NT2/D1 (cell line): ENCODE measurements around the gene ELMOD1.

Experiments used
- DNase-seq: peaks from one replicate; pipeline ENCODE4 v3.0.0-alpha.2; 2011; ENCODE audit warnings: low read depth, low spot score
- H3K27me3 ChIP-seq: 2 replicates; pipeline ENCODE4 v1.6.0; 2011; ENCODE audit warnings: mild to moderate bottlenecking; ENCODE audit not compliant: insufficient read length, insufficient read depth
- H3K36me3 ChIP-seq: 2 replicates; pipeline ENCODE4 v1.6.1; 2011; ENCODE audit warnings: mild to moderate bottlenecking, low read length, mixed read lengths; ENCODE audit not compliant: insufficient read depth, insufficient read length
- H3K4me1 ChIP-seq: 2 replicates; pipeline ENCODE4 v1.5.1; 2011; ENCODE audit not compliant: insufficient read depth, insufficient read length
- H3K4me3 ChIP-seq: 2 replicates; pipeline ENCODE4 v1.5.1; 2011; ENCODE audit warnings: low read depth; ENCODE audit not compliant: insufficient read length
- H3K9ac ChIP-seq: 2 replicates; pipeline ENCODE4 v1.6.0; 2011; ENCODE audit warnings: low read depth; ENCODE audit not compliant: insufficient read length
- H3K9me3 ChIP-seq: 2 replicates; pipeline ENCODE4 v1.5.1; 2011; ENCODE audit warnings: mild to moderate bottlenecking, low read length; ENCODE audit not compliant: insufficient read depth
- SUZ12 ChIP-seq: IDR thresholded peaks from 2 replicates; pipeline ENCODE4 v1.6.1; 2011; ENCODE audit not compliant: insufficient read length, insufficient read depth; ENCODE audit errors: extremely low read depth
- YY1 ChIP-seq: IDR thresholded peaks from 2 replicates; pipeline ENCODE4 v1.6.1; 2011; ENCODE audit not compliant: insufficient read length, insufficient read depth
- ZNF274 ChIP-seq: IDR thresholded peaks from 2 replicates; pipeline ENCODE4 v1.6.1; 2011; ENCODE audit warnings: mild to moderate bottlenecking, low read depth, low read length

ELMOD1 gene

DNA sequence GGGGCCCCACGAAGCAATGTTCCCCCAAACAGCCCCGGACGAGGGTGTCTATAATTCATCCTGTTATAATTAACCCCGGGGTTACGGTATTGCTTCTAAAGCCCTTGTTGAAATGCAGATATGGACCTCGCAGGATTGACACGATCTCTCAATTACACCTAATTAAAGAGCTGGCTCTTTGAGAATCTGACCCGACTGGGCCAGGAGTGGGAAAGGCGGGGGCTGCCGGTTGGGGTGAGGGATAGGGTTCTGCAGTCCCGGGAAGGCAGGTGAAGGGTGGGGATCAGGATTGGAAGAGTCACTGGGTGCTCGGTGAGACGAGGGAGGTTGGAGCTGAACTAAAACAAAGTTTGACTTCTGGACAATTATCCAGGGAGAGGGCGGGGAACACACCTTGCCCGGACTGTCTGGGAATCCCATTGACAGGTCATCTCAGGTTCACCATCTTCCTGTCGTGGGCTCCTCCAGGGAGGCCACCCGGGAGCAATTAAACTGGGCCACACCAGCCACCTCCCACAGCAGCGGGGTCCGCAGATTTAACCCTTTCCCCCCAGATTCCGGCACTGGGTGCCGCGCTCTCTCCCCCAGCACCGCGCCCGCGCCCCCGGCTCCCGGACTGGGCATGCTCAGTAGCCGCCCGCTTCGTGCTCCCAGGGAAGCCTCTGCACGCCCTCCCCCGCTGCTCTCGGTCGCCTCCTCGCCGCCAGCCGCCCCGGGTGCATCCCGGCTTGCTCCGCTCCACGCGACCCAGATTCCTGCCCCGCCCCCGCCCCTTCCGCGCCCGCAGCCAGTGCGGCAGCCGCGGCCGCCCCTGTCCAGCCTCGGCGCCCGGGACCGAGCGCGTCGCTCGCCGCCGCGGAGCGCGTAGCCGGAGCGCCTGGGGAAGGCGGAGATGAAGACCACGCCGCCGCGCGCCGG is at the start of gene ELMOD1:
Gene ELMOD1, plus strand, starts transcription at position 688 of the 918 bp plus-strand sequence. CDS start 27,043 bp downstream, outside the sequence.
- Histone ChIP-seq H3K9me3 (no peaks in the 10 kb centered on the region), H3K27me3 (peaks cover 70% of the 10 kb centered on the region), H3K4me1 (peaks cover 6% of the 10 kb centered on the region), H3K9ac (peak within 1 kb of the TSS; percentile 72), H3K36me3 (no peaks in the 10 kb centered on the region), H3K4me3 (peak within 1 kb of the TSS; percentile 75)
- TF ChIP-seq YY1: no peak
- TF ChIP-seq ZNF274: no peak
- TF ChIP-seq SUZ12: no peak
- no peak for DNase-seq

DNA sequence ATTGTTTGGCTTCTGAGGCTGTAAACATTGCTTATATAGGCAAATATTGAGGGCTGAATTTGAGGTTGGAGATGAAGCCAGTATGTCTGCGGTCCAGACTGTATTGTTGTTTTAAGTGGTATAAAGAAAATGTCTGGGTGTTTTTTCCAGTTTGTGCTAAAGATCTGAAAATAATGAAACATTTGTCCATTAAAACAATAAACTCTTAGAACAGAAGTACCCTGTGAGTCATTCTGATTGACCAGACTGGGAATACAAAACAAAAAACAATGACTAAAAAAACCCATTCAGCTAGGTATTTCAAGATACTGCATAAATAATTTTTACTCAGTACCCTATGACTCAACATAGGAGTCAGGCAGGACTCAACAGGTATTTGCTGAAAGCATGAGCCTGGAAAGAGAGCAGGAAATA is 45.8 kb upstream of the ELMOD1 start:
- no peaks in the 10 kb centered on the region for H3K9me3 ChIP-seq
- DNase-seq: no peak
- H3K27me3 ChIP-seq: no peaks in the 10 kb centered on the region
- H3K4me3 ChIP-seq: no peak overlapping the region
- H3K36me3 ChIP-seq: peaks cover 11% of the 10 kb centered on the region
- no peaks in the 10 kb centered on the region for H3K4me1 ChIP-seq
- H3K9ac ChIP-seq: no peak overlapping the region
- TF ChIP-seq ZNF274 (no peak), YY1 (no peak), SUZ12 (no peak)

DNA sequence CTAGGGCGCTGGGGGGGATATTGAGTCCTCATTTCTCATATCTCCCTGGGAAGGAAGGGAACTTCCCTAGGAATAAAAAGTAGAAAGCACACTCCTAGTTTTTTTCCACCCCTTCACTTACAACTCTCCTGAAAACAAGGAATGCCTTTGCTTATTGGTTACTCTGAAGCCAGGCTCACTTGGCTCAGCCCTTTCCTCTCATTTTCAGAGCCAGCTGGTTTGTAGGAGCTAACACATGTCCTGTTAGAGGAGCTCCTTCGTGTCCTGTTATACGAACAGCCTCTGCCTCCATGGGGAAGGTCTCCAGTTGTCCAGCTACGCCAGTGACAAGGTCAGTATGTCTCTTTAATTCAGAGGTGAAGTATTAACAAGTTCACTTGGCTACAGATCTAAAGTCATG is 43.0 kb upstream of the ELMOD1 start:
- Histone ChIP-seq H3K27me3 (no peaks in the 10 kb centered on the region), H3K9me3 (no peaks in the 10 kb centered on the region), H3K9ac (no peak overlapping the region), H3K4me3 (no peak overlapping the region), H3K4me1 (no peaks in the 10 kb centered on the region), H3K36me3 (peaks cover 12% of the 10 kb centered on the region)
- TF ChIP-seq YY1 (no peak), SUZ12 (no peak), ZNF274 (no peak)
- DNase-seq: no peak

DNA sequence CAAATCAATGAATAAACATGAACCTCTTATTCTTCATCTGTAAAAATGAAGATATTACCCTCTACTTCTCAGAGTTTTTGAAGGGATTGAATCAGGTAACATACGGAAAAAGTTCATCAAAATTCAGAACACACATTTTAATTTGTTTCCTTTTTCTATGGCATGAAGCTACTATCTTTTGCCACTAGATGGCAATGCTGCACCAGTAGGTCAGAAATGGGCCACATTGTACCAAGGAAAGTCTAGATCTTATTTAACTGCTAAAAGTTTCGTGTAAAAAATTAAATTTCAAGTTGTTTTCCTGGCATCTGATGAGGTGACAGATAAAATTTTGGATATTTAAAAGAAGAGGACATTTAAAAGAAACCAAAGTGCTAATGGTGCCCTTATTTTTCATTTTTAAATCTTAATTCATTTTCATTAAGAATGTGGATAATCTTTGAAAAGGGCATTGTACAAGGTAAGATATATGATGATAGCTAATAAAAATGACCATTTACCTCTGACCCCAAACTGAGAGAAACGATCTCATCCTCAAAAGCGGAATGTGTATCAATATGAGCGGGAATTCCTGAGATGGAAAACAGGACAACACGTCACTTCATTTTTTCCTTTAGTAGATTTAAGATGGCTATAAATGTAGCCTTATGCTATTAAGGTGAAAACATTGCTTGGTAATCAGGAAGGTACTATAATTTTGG is 41.5 kb upstream of the ELMOD1 start:
- Histone ChIP-seq H3K9me3 (no peaks in the 10 kb centered on the region), H3K4me1 (no peaks in the 10 kb centered on the region), H3K36me3 (peaks cover 18% of the 10 kb centered on the region), H3K9ac (no peak overlapping the region), H3K27me3 (no peaks in the 10 kb centered on the region), H3K4me3 (no peak overlapping the region)
- DNase-seq: peak; percentile 20
- TF ChIP-seq ZNF274 (no peak), YY1 (no peak), SUZ12 (no peak)

GRCh38 chr11:107549954-107550285 is 41.0 kb upstream of the ELMOD1 start:
- no peaks in the 10 kb centered on the region for H3K4me1 ChIP-seq
- no peak overlapping the region for H3K4me3 ChIP-seq
- no peak overlapping the region for H3K9ac ChIP-seq
- H3K9me3 ChIP-seq: no peaks in the 10 kb centered on the region
- peaks cover 18% of the 10 kb centered on the region for H3K36me3 ChIP-seq
- DNase-seq: no peak
- TF ChIP-seq YY1: no peak
- TF ChIP-seq ZNF274: no peak
- no peak for TF ChIP-seq SUZ12
- no peaks in the 10 kb centered on the region for H3K27me3 ChIP-seq

- Histone ChIP-seq H3K9me3 (no peaks in the 10 kb centered on the region), H3K27me3 (no peaks in the 10 kb centered on the region), H3K9ac (no peak overlapping the region), H3K36me3 (peaks cover 18% of the 10 kb centered on the region), H3K4me3 (no peak overlapping the region), H3K4me1 (no peaks in the 10 kb centered on the region)
- TF ChIP-seq SUZ12: no peak
- TF ChIP-seq YY1: no peak
- no peak for TF ChIP-seq ZNF274
- DNase-seq: no peak
Observed at GRCh38 chr11:107550304-107550703, 40.6 kb upstream of the ELMOD1 start.

GRCh38 chr11:107561688-107562087 is 29.3 kb upstream of the ELMOD1 start:
- DNase-seq: no peak
- Histone ChIP-seq H3K9ac (no peak overlapping the region), H3K4me3 (no peak overlapping the region), H3K27me3 (no peaks in the 10 kb centered on the region), H3K9me3 (no peaks in the 10 kb centered on the region), H3K4me1 (no peaks in the 10 kb centered on the region), H3K36me3 (peaks cover 10% of the 10 kb centered on the region)
- TF ChIP-seq YY1 (no peak), ZNF274 (no peak), SUZ12 (no peak)
